Psoas muscle (tissue), 8 donors: ENCODE measurements around the gene ZNF625. TPM values are rescaled to one million over a fixed set of nuclear protein-coding genes. Genes with fewer than 3 reads are reported as not detected.
A peak's percentile ranks its signal among the peaks of the same experiment; 100 is the strongest.

Experiments used
- ATAC-seq, 4 donors: fragments of 200-7000 bp; cut with Tn5 transposase; one replicate each; pipeline ENCODE4 v1.9.1; 2020; ENCODE audit warnings: moderate library complexity in 3 of 4, mild to moderate bottlenecking in 2 of 4
- DNase-seq, 2 donors: peaks; one replicate each; pipeline ENCODE4 v3.0.0-alpha.2; 2020
- H3K27ac ChIP-seq: fragments of 200-600 bp; one replicate; pipeline ENCODE4 v1.8.0; 2022
- H3K27me3 ChIP-seq, 3 donors: fragments of 200-600 bp in 1 of 3; one replicate each; pipeline versions ENCODE4 v1.6.1 to v1.8.0; 2013 to 2022; ENCODE audit warnings: low read length in 2 of 3, mild to moderate bottlenecking in 2 of 3, moderate library complexity in 1 of 3; ENCODE audit not compliant: insufficient read depth in 3 of 3
- H3K36me3 ChIP-seq, 2 donors: fragments of 200-600 bp in 1 of 2; one replicate each; pipeline versions ENCODE4 v1.6.1 to v1.8.0; 2013 to 2022; ENCODE audit warnings: low read depth in 1 of 2, mild to moderate bottlenecking in 1 of 2, moderate library complexity in 1 of 2; ENCODE audit not compliant: insufficient read depth in 1 of 2
- H3K4me1 ChIP-seq: fragments of 200-600 bp; one replicate; pipeline ENCODE4 v1.8.0; 2022
- H3K4me3 ChIP-seq: fragments of 200-600 bp; one replicate; pipeline ENCODE4 v1.8.0; 2022; ENCODE audit warnings: mild to moderate bottlenecking
- H3K9me3 ChIP-seq: fragments of 200-600 bp; one replicate; pipeline ENCODE4 v1.8.0; 2022
- CTCF ChIP-seq: fragments of 200-600 bp; IDR thresholded peaks from one replicate; pipeline ENCODE4 v1.8.0; 2022; ENCODE audit warnings: antibody characterized with exemption
- WGBS, 3 donors: extraction: QIAGEN DNeasy Blood & Tissue Kit; methylation state at CpG; one replicate each; pipeline versions ENCODE4 v1.1.6 to v1.1.7; 2013; 5-methylcytosine and 5-hydroxymethylcytosine counted together
- intact Hi-C, 2 donors: fragments of 100-400 bp; cut with DNase I; formaldehyde crosslinking; loops; one replicate each; pipeline versions ENCODE4 v1.11.0 to v1.14.2; 2022
- polyA plus RNA-seq, 3 donors: library from polyadenylated mRNA; stranded (reverse); fragments of 200-250 nt; gene quantifications; one replicate each; pipeline ENCODE4 v1.2.3, GENCODE V29; 2013
- total RNA-seq, 4 donors: library from RNA; stranded (reverse); fragmentation: NEBNext Ultra II Directional in 2 of 4; extraction: Animal tissue kit (Norgen Biotek cat#: 25700) in 2 of 4; gene quantifications; one replicate each; pipeline versions ENCODE4 v1.2.1 to v1.2.4, GENCODE V29; 2021 to 2023
- donor health status: healthy with polysubstance abuse.
- donor health status: DM: no; HTN: no; CAD: no; lungs with moderate emphysema.
- donor health status: Bipolar disorder and iron deficiency.
- donor health status: healthy.
- donor health status: DM: yes; HTN: yes; CAD: no.
- donor health status: DM: no; HTN: no; CAD: no.
- donor health status: DM: no; HTN: no; CAD: no.
- donor health status: DM: yes; HTN: yes; CAD: no.

The ZNF625 gene
- total and polyA plus RNA-seq, 7 donors, result 0.12 to 2.9 (median 0.72) TPM; not detected in 1

GRCh38 chr19:12140545-12141404 lies 15.8 kb downstream of the ZNF625 start:
- H3K36me3 ChIP-seq, result peaks cover 6 to 17% of the 10 kb centered on the region in 2 donors

GRCh38 chr19:12139885-12140544 lies 16.5 kb downstream of the ZNF625 start, which contains the start of gene ZNF20:
ZNF20 (minus strand) TSS chr19:12140350; CDS start chr19:12140182, 168 bp downstream.
- intact Hi-C loops, result loop anchor here (2.0 to 10.0 kb wide), 6 partner anchors 81 to 343 kb away; partner anchors contain the start of genes ZNF700 (in 2 of the 2) and ZNF763 (in 1 of the 2)
- H3K4me1 ChIP-seq, result peaks cover 5% of the 10 kb centered on the region
- H3K36me3 ChIP-seq, result peaks cover under 1 to 17% of the 10 kb centered on the region in 2 donors
- H3K27me3 ChIP-seq, result no peaks in the 10 kb centered on the region
- TF ChIP-seq CTCF, result no peak
- peak within 1 kb of the TSS; percentile 68 for H3K27ac ChIP-seq
- peak within 1 kb of the TSS; percentile 77 for H3K4me3 ChIP-seq
- ATAC-seq, result peak; percentile 99 to 100 (median 99)
- 0 to 1% (median 0%) methylated on average over 40 to 49 of the region's 49 CpGs for WGBS, 3 donors
- DNase-seq, result peak; percentile 95 to 97
- H3K9me3 ChIP-seq, result no peaks in the 10 kb centered on the region

More at GRCh38 chr19:12140545-12141404, 15.8 kb downstream of the ZNF625 start:
- peak; percentile 94 for TF ChIP-seq CTCF
- intact Hi-C loops, result loop anchor here (1.0 to 10.0 kb wide), 8 partner anchors 81 to 344 kb away; partner anchors contain the start of genes ZNF700 (in 2 of the 2) and ZNF763 (in 1 of the 2)
- ATAC-seq (peak; percentile 90 to 93 (median 92)), DNase-seq (peak; percentile 87 to 93)
- Histone ChIP-seq H3K4me1 (peaks cover 5% of the 10 kb centered on the region), H3K9me3 (no peaks in the 10 kb centered on the region), H3K4me3 (peak overlapping the region; percentile 77), H3K27ac (peak overlapping the region; percentile 68), H3K27me3 (no peaks in the 10 kb centered on the region)
- 1 to 2% (median 1%) methylated on average over 17 of the region's 17 CpGs for WGBS, 3 donors

GRCh38 chr19:12139269-12139668 lies 17.3 kb downstream of the ZNF625 start:
- 32 to 37% (median 34%) methylated on average over 13 of the region's 13 CpGs for WGBS, 3 donors
- no peak for ATAC-seq
- Histone ChIP-seq H3K4me3 (peak overlapping the region; percentile 77), H3K36me3 (peaks cover 0 to 17% of the 10 kb centered on the region in 2 donors), H3K9me3 (no peaks in the 10 kb centered on the region), H3K27me3 (no peaks in the 10 kb centered on the region), H3K4me1 (peaks cover 5% of the 10 kb centered on the region), H3K27ac (no peak overlapping the region)
- intact Hi-C loops, result no loop called here
- no peak for TF ChIP-seq CTCF
- no peak for DNase-seq

GRCh38 chr19:12137221-12137940 lies 19.2 kb downstream of the ZNF625 start:
- DNase-seq, result no peak
- Histone ChIP-seq H3K4me1 (peaks cover 5% of the 10 kb centered on the region), H3K36me3 (peaks cover 9 to 36% of the 10 kb centered on the region in 2 donors), H3K27me3 (no peaks in the 10 kb centered on the region), H3K27ac (no peak overlapping the region), H3K9me3 (peaks cover 17% of the 10 kb centered on the region), H3K4me3 (no peak overlapping the region)
- intact Hi-C loops, result no loop called here
- no peak for ATAC-seq
- TF ChIP-seq CTCF, result no peak
- 76 to 81% (median 79%) methylated on average over 7 of the region's 7 CpGs for WGBS, 3 donors
